Measurements from ENCODE around the gene PRRG1.

GRCh38 chrX:37348971-37349220, 268 bp upstream of the PRRG1 start:
- no peak for TF ChIP-seq CTCF (conservative IDR thresholded peaks at IDR 0.05; ENCODE audit: low read length)
- no peak for TF ChIP-seq EZH2phosphoT487 (IDR thresholded peaks at IDR 0.05; ENCODE audit: borderline replicate concordance, low read depth, low read length)
